RWPE2 (cell line): Measurements from ENCODE around the gene UROC1.
A peak's percentile ranks its signal among the peaks of the same experiment; 100 is the strongest.

Source experiments
- ATAC-seq: fragments of 200-7000 bp; cut with Tn5 transposase; 3 replicates; pipeline ENCODE4 v1.9.1; 2021; ENCODE audit warnings: low read depth
- DNase-seq: peaks from one replicate; pipeline ENCODE4 v3.0.0-alpha.2; 2020; ENCODE audit warnings: low spot score
- H3K27ac ChIP-seq: fragments of 450-650 bp; 2 replicates; pipeline ENCODE4 v1.5.1; 2017; ENCODE audit warnings: mild to moderate bottlenecking; ENCODE audit not compliant: poor library complexity, severe bottlenecking
- H3K27me3 ChIP-seq: fragments of 250-450 bp; sonication (Bioruptor Pico); 2 replicates; pipeline ENCODE4 v1.5.1; 2021; ENCODE audit warnings: mild to moderate bottlenecking, moderate library complexity; ENCODE audit not compliant: insufficient read depth, poor library complexity, severe bottlenecking
- H3K36me3 ChIP-seq: fragments of 250-450 bp; sonication (Bioruptor Pico); 2 replicates; pipeline ENCODE4 v1.5.1; 2020; ENCODE audit warnings: low read depth, mild to moderate bottlenecking, moderate library complexity
- H3K4me1 ChIP-seq: fragments of 250-450 bp; sonication (Bioruptor Pico); 2 replicates; pipeline ENCODE4 v1.5.1; 2021; ENCODE audit warnings: mild to moderate bottlenecking, moderate library complexity; ENCODE audit not compliant: insufficient read depth, poor library complexity, severe bottlenecking
- H3K4me3 ChIP-seq: fragments of 250-450 bp; sonication (Bioruptor Pico); 2 replicates; pipeline ENCODE4 v1.5.1; 2021; ENCODE audit warnings: mild to moderate bottlenecking, moderate library complexity; ENCODE audit not compliant: severe bottlenecking
- H3K9me3 ChIP-seq: fragments of 250-450 bp; sonication (Bioruptor Pico); 2 replicates; pipeline ENCODE4 v1.5.1; 2021; ENCODE audit warnings: mild to moderate bottlenecking, moderate library complexity; ENCODE audit not compliant: severe bottlenecking
- CTCF ChIP-seq: fragments of 450-650 bp; IDR thresholded peaks from one replicate; pipeline ENCODE4 v1.5.1; 2017; ENCODE audit warnings: mild to moderate bottlenecking, moderate library complexity; ENCODE audit not compliant: poor library complexity, severe bottlenecking

UROC1 gene

DNA sequence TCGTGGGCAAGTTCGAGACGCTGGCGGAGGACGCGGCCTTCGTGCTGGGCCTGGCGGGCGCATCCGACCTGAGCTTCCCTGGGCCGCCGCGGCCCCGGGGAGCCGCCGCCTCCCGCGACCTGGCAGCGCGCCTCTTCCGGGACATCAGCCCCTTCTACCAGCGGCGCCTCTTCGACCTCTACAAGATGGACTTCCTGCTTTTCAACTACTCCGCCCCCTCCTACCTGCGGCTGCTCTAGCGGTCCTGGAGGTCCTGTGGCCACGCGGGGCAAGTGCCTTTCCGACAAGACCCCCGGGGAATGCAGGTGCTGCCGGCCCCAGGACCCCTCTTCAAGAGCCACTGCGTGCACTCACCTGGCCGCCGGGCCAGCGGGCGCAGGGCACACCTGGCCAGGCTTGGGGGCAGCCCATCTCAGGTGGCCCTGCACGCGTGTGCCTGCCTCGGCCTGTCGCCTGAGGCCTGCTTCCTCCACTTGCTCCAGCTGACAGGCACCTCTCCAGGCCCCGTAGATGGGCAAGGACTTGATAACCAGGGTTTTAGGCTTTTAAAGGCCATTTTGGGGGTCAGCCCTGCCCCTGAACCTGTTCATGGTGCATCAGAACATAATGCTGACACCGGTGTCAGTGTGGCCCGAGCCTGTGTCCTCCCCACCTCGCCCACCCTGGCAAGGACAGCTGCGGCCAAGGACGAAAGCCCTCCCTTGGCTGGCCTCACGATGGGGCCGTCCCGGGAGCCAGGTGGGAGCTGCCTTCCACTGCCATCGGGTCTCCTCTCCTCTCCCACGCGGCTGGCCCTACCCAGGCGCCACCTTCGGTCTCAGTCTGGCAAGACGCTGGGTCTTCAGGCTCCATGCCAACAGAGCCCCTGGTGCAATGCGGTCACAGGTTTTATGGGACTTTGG lies 25.0 kb upstream of the UROC1 start:
- H3K27ac ChIP-seq = no peak overlapping the region
- no peaks in the 10 kb centered on the region for H3K36me3 ChIP-seq
- DNase-seq (peak; percentile 57), ATAC-seq (no peak)
- no peaks in the 10 kb centered on the region for H3K9me3 ChIP-seq
- peaks cover 15% of the 10 kb centered on the region for H3K27me3 ChIP-seq
- H3K4me1 ChIP-seq = peaks cover 7% of the 10 kb centered on the region
- H3K4me3 ChIP-seq = no peak overlapping the region
- TF ChIP-seq CTCF = no peak

DNA sequence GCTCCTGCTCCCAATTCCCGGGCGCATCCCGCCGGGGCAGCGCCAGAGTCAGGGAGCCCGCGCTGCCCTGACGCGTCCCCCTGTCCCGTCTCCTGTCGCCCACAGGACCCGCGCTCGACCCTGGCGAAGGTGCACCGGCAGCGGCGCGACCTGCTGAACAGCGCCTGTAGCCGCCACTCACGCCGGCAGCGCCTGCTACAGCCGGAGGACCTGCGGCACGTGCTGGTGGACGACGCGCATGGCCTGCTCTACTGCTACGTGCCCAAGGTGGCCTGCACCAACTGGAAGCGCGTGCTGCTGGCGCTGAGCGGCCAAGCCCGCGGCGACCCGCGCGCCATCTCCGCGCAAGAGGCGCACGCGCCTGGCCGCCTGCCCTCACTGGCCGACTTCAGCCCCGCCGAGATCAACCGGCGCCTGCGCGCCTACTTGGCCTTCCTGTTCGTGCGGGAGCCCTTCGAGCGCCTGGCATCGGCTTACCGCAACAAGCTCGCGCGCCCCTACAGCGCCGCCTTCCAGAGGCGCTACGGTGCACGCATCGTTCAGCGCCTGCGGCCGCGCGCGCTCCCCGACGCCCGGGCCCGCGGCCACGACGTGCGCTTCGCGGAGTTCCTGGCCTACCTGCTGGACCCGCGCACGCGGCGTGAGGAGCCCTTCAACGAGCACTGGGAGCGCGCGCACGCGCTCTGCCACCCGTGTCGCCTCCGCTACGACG lies 24.2 kb upstream of the UROC1 start:
- H3K9me3 ChIP-seq = no peaks in the 10 kb centered on the region
- no peak overlapping the region for H3K4me3 ChIP-seq
- H3K27me3 ChIP-seq = peaks cover 15% of the 10 kb centered on the region
- no peak for ATAC-seq
- no peak overlapping the region for H3K27ac ChIP-seq
- no peaks in the 10 kb centered on the region for H3K36me3 ChIP-seq
- TF ChIP-seq CTCF = no peak
- H3K4me1 ChIP-seq = peaks cover 7% of the 10 kb centered on the region
- peak; percentile 61 for DNase-seq

DNA sequence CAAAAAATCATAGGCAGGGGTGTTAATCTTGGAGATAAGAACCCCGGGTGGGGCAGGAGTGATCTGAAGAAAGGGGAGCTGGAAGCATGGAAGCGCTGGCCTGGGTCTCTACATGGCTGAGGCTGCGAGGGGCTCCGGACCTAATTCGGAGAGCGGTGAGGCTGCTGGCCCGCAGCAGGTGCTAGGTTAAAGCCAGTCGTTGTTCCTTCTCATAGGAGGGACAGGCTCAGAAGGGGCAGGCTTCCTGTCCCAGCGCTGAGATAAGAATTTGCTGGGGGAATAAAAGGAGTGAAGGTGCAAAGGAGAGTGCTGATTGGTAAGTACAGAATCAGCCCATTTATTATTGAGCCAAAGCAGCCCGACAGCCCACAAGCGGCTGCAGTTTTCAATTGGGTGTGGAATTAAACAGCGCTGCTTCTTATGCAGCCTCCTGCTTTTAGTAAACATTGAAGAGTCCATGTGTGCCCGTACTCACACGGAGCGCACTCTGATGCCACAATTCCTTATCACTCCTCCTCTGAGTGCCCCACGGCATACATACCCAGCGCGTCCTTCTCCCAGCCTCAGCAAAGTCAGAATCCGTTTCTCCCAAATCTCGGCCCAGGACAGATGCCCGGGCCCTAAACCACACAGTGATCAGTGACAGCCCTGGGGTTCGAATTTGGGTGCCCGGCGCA lies 23.5 kb upstream of the UROC1 start:
- TF ChIP-seq CTCF = no peak
- Histone ChIP-seq H3K9me3 (no peaks in the 10 kb centered on the region), H3K4me1 (peaks cover 7% of the 10 kb centered on the region), H3K36me3 (no peaks in the 10 kb centered on the region), H3K4me3 (no peak overlapping the region), H3K27ac (no peak overlapping the region), H3K27me3 (peaks cover 15% of the 10 kb centered on the region)
- ATAC-seq = no peak
- DNase-seq = peak; percentile 35

DNA sequence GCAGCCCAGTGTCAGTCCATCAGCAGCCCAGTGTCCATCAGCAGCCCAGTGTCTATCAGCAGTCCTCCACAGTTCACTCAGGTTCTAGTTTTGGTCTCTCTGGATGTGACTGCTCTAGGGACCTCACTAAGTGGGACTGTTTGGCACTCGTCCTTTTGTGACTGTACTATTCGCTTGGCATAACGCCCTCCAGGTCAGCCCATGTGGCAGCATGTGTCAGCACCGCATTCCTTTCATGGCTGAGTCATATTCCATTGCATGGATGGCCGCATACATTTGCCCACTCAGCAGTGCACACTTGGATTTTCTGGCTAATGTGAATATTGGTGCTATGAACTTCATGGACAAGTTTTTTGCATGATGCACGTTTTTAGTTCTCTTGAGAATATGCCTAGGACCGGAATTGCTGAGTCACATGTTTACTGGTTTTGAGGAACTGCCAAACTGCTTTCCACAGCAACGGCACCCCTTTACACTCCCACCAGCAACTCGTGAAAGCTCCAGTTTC lies 22.8 kb upstream of the UROC1 start:
- no peak for TF ChIP-seq CTCF
- DNase-seq = peak; percentile 73
- peak; percentile 91 for ATAC-seq
- Histone ChIP-seq H3K9me3 (no peaks in the 10 kb centered on the region), H3K4me1 (peaks cover 7% of the 10 kb centered on the region), H3K36me3 (no peaks in the 10 kb centered on the region), H3K27ac (no peak overlapping the region), H3K4me3 (no peak overlapping the region), H3K27me3 (peaks cover 15% of the 10 kb centered on the region)
